GM18867 (cell line): ENCODE measurements around the gene FAM3D.

Experiments
- ATAC-seq: cut with Tn5 transposase; IDR thresholded peaks from one replicate; pipeline ENCODE4 v1.9.1; 2021; ENCODE audit warnings: mild to moderate bottlenecking, moderate library complexity; ENCODE audit not compliant: unreplicated experiment

Gene FAM3D

DNA sequence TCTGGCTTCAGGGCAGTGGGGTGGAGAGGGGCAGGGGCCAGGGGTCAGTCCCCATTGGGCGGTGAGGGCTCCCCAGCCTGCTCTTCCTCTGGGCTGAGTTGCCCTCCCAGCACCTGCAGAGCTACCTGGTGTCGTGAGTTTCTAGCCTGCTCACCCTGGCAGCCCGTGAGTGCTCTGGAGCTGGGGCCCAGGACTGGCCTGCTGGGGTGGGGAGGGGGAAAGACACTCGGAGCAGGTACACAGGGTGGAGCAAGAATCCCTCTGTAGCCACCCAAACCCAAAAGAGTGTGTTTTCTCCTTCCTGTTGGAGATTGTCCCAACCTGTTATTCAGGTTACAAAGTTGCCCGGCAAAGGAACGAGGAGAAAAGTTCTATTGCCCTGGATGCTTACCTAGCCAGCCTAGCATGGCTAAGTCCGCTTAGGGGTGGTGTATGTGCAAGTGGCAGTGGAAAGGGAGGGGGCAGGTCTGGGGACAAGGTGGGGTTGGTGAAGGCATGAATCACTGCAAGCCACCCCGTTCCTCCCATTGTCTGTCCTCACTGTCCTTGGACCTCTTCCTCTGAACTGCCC lies 8.9 kb downstream of the FAM3D start:
- no peak for ATAC-seq

DNA sequence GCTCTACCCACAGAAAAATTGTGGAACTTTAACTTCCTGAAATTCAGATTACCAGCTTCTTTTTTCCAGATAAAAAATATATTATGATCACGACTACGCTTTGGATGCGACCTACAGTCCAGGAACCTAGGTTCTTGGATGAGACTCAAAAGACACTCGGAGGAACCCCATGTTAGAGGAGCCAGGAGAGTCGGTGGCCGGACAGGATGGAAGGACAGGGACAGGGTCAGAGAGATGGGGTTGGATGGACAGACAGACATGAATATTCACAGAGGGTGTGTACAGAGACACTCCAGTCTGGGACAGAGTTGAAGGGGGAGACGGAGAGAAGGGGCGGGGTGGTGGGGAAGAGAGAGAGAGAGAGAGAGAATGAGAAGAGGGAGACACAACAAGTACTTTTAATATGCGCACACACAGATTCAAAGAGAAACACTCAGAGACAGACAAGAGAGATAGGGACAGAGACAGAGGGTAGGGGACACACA lies 9.5 kb downstream of the FAM3D start:
- no peak for ATAC-seq

DNA sequence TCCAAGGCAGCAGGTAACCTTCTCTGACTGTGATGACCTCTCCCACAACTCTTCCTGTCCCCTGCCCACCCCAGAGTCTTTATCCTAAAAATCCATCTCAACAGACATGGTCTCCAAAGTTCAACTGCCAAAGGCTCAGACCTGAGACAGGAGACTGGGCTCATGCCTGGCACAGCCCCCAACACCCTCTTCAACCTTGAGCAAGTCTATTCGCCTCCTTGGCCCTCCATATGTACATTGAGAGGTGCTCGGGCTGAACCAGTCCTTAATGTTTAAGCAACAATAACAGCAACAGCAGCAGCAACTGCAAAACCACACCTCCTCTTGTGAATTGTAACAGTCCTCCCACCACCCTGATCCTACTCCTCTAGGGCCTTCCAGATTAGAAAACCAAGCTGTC lies 9.9 kb downstream of the FAM3D start:
- no peak for ATAC-seq

DNA sequence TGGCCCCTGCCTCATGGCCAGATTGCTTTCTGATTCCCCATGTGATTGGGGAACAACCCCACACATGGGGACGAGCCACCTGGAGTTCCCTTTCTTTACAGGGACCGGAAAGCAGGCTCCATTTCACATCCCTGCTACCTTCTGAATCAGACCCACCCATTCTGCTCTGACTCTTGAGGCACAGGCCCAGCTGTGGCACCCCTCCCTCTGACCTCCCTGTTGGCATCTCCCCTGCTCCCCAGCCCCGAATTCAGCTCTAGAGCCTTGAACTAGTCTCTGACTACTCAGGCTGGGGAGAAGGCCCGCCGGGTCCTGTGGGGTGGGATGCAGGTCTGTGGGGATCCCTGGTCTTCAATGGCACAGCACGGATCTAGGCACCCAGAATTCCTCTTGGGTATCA lies 12.1 kb downstream of the FAM3D start:
- no peak for ATAC-seq

GRCh38 chr3:58652624-58653023 lies 13.9 kb downstream of the FAM3D start:
- no peak for ATAC-seq

- no peak for ATAC-seq
Measured at GRCh38 chr3:58651276-58651675, 15.3 kb downstream of the FAM3D start.

DNA sequence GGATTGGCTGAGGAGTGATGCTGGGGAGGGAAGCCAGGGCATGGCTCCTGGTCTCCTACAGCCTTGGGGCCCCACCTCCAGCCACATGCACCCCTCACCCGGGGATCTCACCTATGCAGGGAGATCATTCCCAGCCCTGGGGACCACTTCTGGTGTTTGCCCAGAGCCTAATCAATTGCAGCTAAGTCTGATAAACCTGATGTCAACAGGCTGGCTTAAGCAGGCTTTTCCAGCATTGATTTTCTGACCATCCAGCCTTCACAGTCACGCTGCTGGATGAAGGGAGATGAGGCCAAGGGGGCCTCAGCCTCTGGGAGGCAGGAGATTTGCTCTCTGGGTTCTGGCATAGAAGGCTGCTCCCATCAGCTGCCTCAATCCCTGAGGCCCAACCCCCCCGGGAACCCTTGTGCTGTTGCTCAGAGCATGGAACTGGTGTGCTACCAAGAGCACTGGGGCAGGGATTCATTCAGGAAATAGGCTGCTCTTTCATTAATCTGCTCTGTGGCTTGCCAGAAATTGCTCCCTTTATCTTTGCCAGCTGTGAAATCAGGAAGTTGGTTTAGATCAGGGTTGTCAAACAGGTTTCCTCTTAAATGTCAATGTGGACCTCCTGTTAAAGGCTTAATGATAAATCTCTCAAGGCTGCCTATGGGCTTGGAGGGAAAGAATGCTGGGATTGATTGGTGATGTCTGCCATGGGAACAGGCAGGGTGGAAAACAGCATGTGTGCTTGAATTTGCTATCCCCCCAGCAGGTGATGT lies 19.0 kb downstream of the FAM3D start:
- ATAC-seq: no peak

DNA sequence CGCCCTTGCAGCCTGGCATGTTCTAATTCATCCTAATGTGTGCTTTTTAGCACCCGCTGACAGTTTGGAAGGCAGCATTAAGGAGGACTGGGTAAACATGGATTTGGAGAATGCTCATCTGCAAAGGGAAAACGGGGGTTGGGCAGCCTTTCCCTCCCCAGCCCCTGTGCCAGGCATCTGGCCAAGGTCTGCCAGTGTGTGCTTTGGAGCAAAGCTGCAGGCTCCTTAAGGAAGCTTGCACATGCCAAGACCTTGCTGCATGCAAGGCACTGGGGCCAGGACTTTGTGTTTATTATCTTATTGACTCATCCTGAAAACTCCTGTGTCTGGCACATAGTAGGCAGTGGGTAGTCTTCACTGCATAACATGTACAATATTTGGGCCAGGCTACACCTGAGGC lies 20.1 kb downstream of the FAM3D start:
- no peak for ATAC-seq

GRCh38 chr3:58645726-58646125 lies 20.8 kb downstream of the FAM3D start:
- no peak for ATAC-seq

GRCh38 chr3:58642846-58643245 lies 23.7 kb downstream of the FAM3D start:
- ATAC-seq: no peak

GRCh38 chr3:58640700-58641372 lies 25.7 kb downstream of the FAM3D start:
- peak; percentile 95 for ATAC-seq

DNA sequence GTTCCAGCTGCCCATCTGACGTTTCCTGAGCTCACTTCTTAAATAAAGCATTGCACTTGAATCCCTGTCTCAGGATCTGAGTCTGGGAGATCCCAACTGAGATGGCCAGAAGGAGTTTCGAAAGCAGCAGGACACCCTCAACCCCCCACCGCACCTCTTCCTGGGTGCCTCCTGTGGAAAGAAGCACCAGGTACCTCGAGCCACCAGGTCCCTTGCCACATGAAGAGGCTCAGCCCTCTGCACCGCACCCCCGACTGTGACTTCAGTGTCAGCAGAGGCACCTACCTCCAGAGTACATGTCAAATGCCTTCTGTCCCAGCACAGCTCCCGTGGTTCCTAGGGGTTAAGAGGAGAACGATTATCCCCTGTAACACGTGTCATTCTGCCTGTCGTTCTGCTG lies 26.7 kb downstream of the FAM3D start:
- ATAC-seq: no peak

- ATAC-seq: no peak
Measured at GRCh38 chr3:58639001-58639400, 27.6 kb downstream of the FAM3D start.

- ATAC-seq: no peak
Measured at GRCh38 chr3:58638591-58638990, 28.0 kb downstream of the FAM3D start.

DNA sequence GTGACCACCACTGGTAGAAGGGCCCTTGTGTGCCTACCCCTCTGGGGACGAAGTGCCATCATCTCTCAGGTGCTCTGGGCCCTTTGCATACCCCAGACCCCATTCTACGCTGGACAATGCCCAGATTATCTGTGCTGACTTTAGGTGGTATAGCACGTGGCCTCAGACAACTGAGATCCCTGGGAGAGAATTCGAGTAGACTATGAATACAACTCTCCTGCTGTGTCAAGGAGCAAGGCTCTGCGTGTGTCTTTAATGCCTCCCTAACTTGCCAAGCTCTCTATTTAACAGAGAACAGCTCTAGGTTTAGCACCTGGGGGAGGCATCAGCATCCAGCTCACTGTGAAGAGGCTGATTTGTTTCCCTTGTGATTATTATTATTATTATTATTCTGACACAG lies 29.1 kb downstream of the FAM3D start:
- ATAC-seq: no peak

GRCh38 chr3:58635371-58636285 lies 30.9 kb downstream of the FAM3D start:
- no peak for ATAC-seq

- ATAC-seq: no peak
Measured at GRCh38 chr3:58633157-58633865, 33.3 kb downstream of the FAM3D start.

- no peak for ATAC-seq
Measured at GRCh38 chr3:58631742-58632141, 34.8 kb downstream of the FAM3D start.

GRCh38 chr3:58630710-58631092 lies 35.9 kb downstream of the FAM3D start:
- ATAC-seq: no peak

DNA sequence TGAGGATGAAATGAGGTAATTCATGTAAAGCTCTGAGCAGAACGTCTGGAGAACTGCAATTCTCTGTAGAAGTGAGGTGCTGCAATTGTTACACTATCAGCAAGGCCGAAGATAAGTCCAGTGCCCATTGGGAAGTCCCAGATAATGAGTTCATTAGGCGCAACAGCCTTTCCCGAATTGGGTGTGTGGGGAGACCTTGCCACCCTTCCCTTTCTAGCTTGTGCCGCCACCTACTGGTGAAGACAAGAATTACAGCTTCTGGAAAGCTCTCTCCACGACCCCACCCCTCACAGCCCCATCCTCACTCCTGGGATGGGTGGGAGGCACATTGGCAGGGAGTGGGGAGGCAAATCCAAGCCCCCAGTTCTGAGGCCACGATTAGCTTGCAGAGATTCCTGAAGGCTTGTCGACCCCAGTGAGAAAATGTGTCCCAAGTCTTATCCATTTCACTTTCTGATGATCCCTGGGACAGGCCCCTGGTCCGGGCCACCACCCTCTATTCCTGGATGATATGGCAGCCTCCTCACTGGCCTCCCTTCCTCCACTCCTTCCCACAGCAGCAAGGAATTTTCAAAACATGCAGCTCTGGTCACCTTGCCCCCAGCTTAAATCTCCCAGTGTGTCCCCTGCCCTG lies 36.4 kb downstream of the FAM3D start:
- ATAC-seq: no peak
